ENCODE results near the gene ATN1. TPM values are rescaled to one million over a fixed set of nuclear protein-coding genes. Genes with fewer than 3 reads are reported as not detected.

Gene ATN1
- polyA plus RNA-seq, 1 donor, result 66.6 TPM

GRCh38 chr12:6958609-6959057 is 30.9 kb downstream of the ATN1 start:
- Histone ChIP-seq H3K27me3 (ENCODE audit: control insufficient read depth, insufficient read depth, low read length) (no peaks in the 10 kb centered on the region), H3K4me3 (ENCODE audit: low read length) (no peak overlapping the region), H3K4me1 (ENCODE audit: control insufficient read depth, insufficient read depth, low read length) (peaks cover 18% of the 10 kb centered on the region), H3K36me3 (ENCODE audit: control insufficient read depth, insufficient read depth, low read length) (peaks cover 23% of the 10 kb centered on the region), H3K9me3 (ENCODE audit: control insufficient read depth, low read depth, low read length) (no peaks in the 10 kb centered on the region), H3K27ac (ENCODE audit: low read length) (peak overlapping the region; percentile 8)
- DNase-seq, result no peak
- no CpG with 5 or more reads among the region's 10 CpGs for WGBS (ENCODE audit: insufficient coverage, low lambda C conversion rate)

- Histone ChIP-seq H3K27ac (ENCODE audit: low read length) (peak overlapping the region; percentile 8), H3K9me3 (ENCODE audit: control insufficient read depth, low read depth, low read length) (no peaks in the 10 kb centered on the region), H3K4me3 (ENCODE audit: low read length) (no peak overlapping the region), H3K27me3 (ENCODE audit: control insufficient read depth, insufficient read depth, low read length) (no peaks in the 10 kb centered on the region), H3K4me1 (ENCODE audit: control insufficient read depth, insufficient read depth, low read length) (peaks cover 18% of the 10 kb centered on the region), H3K36me3 (ENCODE audit: control insufficient read depth, insufficient read depth, low read length) (peaks cover 25% of the 10 kb centered on the region)
- no CpG with 5 or more reads among the region's 24 CpGs for WGBS (ENCODE audit: insufficient coverage, low lambda C conversion rate)
- DNase-seq, result no peak
These were observed 31.5 kb downstream of the ATN1 start for GRCh38 chr12:6959058-6959804.

DNA sequence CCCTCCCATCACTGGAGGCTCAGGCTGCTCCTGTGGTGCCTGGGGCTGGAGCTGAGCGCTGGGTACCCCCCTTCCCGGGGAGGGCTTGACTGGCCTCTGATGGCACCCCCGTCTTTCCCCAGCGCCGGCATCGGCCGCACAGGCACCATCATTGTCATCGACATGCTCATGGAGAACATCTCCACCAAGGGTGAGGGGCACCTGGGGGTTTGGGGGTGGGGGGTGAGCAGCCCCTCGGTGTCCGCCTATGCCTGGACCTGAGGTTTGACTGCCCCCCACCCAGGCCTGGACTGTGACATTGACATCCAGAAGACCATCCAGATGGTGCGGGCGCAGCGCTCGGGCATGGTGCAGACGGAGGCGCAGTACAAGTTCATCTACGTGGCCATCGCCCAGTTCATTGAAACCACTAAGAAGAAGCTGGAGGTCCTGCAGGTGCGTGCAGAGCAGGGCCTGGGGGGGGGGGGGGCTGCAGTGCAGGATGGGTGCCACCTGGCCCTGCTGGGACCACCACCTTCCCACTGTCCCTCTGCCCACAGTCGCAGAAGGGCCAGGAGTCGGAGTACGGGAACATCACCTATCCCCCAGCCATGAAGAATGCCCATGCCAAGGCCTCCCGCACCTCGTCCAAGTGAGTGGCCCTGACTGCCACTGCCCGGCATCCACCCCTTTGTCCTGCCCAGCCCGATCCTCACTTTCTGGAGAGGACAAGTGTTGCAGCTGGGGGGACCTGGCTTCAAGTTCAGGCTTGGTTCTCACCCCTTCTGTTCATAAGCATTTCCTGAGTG is 32.2 kb downstream of the ATN1 start:
- Histone ChIP-seq H3K27me3 (ENCODE audit: control insufficient read depth, insufficient read depth, low read length) (no peaks in the 10 kb centered on the region), H3K36me3 (ENCODE audit: control insufficient read depth, insufficient read depth, low read length) (peaks cover 27% of the 10 kb centered on the region), H3K9me3 (ENCODE audit: control insufficient read depth, low read depth, low read length) (no peaks in the 10 kb centered on the region), H3K4me3 (ENCODE audit: low read length) (no peak overlapping the region), H3K27ac (ENCODE audit: low read length) (no peak overlapping the region), H3K4me1 (ENCODE audit: control insufficient read depth, insufficient read depth, low read length) (peaks cover 25% of the 10 kb centered on the region)
- WGBS (ENCODE audit: insufficient coverage, low lambda C conversion rate), result no CpG with 5 or more reads among the region's 26 CpGs
- DNase-seq, result no peak

GRCh38 chr12:6960593-6961277 is 33.0 kb downstream of the ATN1 start:
- no peak for DNase-seq

DNA sequence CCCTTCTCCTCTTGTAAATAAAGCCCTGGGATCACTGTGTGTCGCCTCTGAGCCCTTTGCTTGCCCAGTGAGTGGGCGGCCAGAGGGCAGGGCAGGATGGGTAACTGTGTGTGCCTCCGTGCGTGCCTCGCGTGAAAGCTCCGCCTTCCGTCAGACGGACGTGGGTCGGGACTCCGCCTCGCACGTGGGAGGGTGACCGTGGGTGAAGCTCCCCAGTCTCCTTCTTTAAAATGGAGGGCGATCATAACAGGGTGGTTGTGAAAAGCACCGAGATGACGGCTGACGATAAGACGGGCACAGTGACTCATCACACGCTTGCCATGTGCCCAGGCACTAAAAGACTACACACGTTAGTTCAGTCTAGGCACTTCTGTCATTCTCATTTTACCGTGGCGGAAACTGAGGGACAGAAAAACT is 33.5 kb downstream of the ATN1 start:
- Histone ChIP-seq H3K9me3 (ENCODE audit: control insufficient read depth, low read depth, low read length) (no peaks in the 10 kb centered on the region), H3K4me1 (ENCODE audit: control insufficient read depth, insufficient read depth, low read length) (peaks cover 36% of the 10 kb centered on the region), H3K4me3 (ENCODE audit: low read length) (peak overlapping the region; percentile 98), H3K36me3 (ENCODE audit: control insufficient read depth, insufficient read depth, low read length) (peaks cover 30% of the 10 kb centered on the region), H3K27me3 (ENCODE audit: control insufficient read depth, insufficient read depth, low read length) (no peaks in the 10 kb centered on the region), H3K27ac (ENCODE audit: low read length) (peak overlapping the region; percentile 89)
- no CpG with 5 or more reads among the region's 24 CpGs for WGBS (ENCODE audit: insufficient coverage, low lambda C conversion rate)
- peak in 1 of 2 donors; percentile 68 for DNase-seq

More at GRCh38 chr12:6960593-6961277, 33.0 kb downstream of the ATN1 start:
- Histone ChIP-seq H3K27me3 (ENCODE audit: control insufficient read depth, insufficient read depth, low read length) (no peaks in the 10 kb centered on the region), H3K27ac (ENCODE audit: low read length) (peak overlapping the region; percentile 89), H3K4me1 (ENCODE audit: control insufficient read depth, insufficient read depth, low read length) (peaks cover 30% of the 10 kb centered on the region), H3K36me3 (ENCODE audit: control insufficient read depth, insufficient read depth, low read length) (peaks cover 30% of the 10 kb centered on the region), H3K4me3 (ENCODE audit: low read length) (no peak overlapping the region), H3K9me3 (ENCODE audit: control insufficient read depth, low read depth, low read length) (no peaks in the 10 kb centered on the region)
- no CpG with 5 or more reads among the region's 13 CpGs for WGBS (ENCODE audit: insufficient coverage, low lambda C conversion rate)

- Histone ChIP-seq H3K27me3 (ENCODE audit: control insufficient read depth, insufficient read depth, low read length) (no peaks in the 10 kb centered on the region), H3K4me1 (ENCODE audit: control insufficient read depth, insufficient read depth, low read length) (peaks cover 39% of the 10 kb centered on the region), H3K27ac (ENCODE audit: low read length) (peak overlapping the region; percentile 89), H3K4me3 (ENCODE audit: low read length) (peak overlapping the region; percentile 98), H3K9me3 (ENCODE audit: control insufficient read depth, low read depth, low read length) (no peaks in the 10 kb centered on the region), H3K36me3 (ENCODE audit: control insufficient read depth, insufficient read depth, low read length) (peaks cover 28% of the 10 kb centered on the region)
- DNase-seq, result peak; percentile 73 to 91
- WGBS (ENCODE audit: insufficient coverage, low lambda C conversion rate), result no CpG with 5 or more reads among the region's 16 CpGs
These were observed 34.0 kb downstream of the ATN1 start for GRCh38 chr12:6961695-6962284.

DNA sequence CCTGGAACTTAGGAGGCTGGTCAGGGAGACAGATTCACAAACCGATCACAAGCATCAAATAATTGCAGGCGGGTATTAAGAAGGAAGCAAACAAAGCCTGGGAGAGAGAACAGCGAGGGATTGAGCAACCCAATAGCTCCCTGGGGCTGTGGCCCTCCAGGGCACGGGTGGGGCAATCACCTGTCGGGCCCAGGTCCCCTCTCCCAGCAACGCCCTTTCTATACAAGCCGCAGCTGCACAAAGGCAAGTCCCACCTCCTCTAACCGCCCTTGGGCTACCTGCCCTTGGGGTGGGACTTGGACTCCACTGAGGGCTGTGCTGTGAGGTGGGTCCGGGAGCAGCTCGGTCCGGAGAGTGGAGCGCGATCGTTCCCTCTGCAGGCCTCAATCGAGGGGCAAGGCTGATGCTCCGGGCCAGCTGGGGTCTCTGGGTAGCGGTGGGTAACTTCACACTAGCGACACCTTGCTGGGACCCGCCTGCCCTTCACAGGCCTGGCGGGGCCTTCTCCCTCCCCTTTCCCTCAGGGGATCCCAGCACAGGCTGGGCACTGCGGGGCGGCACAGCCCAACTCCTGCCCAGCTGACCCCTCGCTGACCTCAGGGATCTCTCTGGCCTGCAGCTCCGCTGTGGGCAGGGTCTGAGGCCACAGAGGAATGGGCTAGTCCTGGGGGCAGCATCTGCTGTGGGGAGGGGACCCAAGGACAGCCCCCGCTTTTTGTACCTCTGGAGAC is 34.7 kb downstream of the ATN1 start:
- Histone ChIP-seq H3K27ac (ENCODE audit: low read length) (peak overlapping the region; percentile 89), H3K9me3 (ENCODE audit: control insufficient read depth, low read depth, low read length) (no peaks in the 10 kb centered on the region), H3K4me1 (ENCODE audit: control insufficient read depth, insufficient read depth, low read length) (peaks cover 46% of the 10 kb centered on the region), H3K4me3 (ENCODE audit: low read length) (peak overlapping the region; percentile 98), H3K36me3 (ENCODE audit: control insufficient read depth, insufficient read depth, low read length) (peaks cover 31% of the 10 kb centered on the region), H3K27me3 (ENCODE audit: control insufficient read depth, insufficient read depth, low read length) (no peaks in the 10 kb centered on the region)
- WGBS (ENCODE audit: insufficient coverage, low lambda C conversion rate), result 20% methylated on average over 1 of the region's 25 CpGs
- DNase-seq, result peak; percentile 88 to 94

- Histone ChIP-seq H3K36me3 (ENCODE audit: control insufficient read depth, insufficient read depth, low read length) (peaks cover 38% of the 10 kb centered on the region), H3K27me3 (ENCODE audit: control insufficient read depth, insufficient read depth, low read length) (no peaks in the 10 kb centered on the region), H3K4me3 (ENCODE audit: low read length) (peak overlapping the region; percentile 98), H3K9me3 (ENCODE audit: control insufficient read depth, low read depth, low read length) (no peaks in the 10 kb centered on the region), H3K27ac (ENCODE audit: low read length) (peak overlapping the region; percentile 89), H3K4me1 (ENCODE audit: control insufficient read depth, insufficient read depth, low read length) (peaks cover 53% of the 10 kb centered on the region)
- DNase-seq, result peak; percentile 92 to 97
- WGBS (ENCODE audit: insufficient coverage, low lambda C conversion rate), result no CpG with 5 or more reads among the region's 32 CpGs
These were observed 35.4 kb downstream of the ATN1 start for GRCh38 chr12:6963016-6963731.

- Histone ChIP-seq H3K36me3 (ENCODE audit: control insufficient read depth, insufficient read depth, low read length) (peaks cover 43% of the 10 kb centered on the region), H3K27me3 (ENCODE audit: control insufficient read depth, insufficient read depth, low read length) (no peaks in the 10 kb centered on the region), H3K4me3 (ENCODE audit: low read length) (peak overlapping the region; percentile 98), H3K27ac (ENCODE audit: low read length) (peak overlapping the region; percentile 89), H3K4me1 (ENCODE audit: control insufficient read depth, insufficient read depth, low read length) (peaks cover 61% of the 10 kb centered on the region), H3K9me3 (ENCODE audit: control insufficient read depth, low read depth, low read length) (no peaks in the 10 kb centered on the region)
- DNase-seq, result peak in 1 of 2 donors; percentile 71
- WGBS (ENCODE audit: insufficient coverage, low lambda C conversion rate), result 40% methylated on average over 1 of the region's 17 CpGs
These were observed 36.1 kb downstream of the ATN1 start for GRCh38 chr12:6963791-6964413.
